Stomach (tissue), 4 donors: ENCODE data around the gene IQGAP2.

Experiments used
- EP300 ChIP-seq: sonication (generic); formaldehyde crosslinking; IDR thresholded peaks from one replicate; pipeline ENCODE4 v1.6.1; 2017; ENCODE audit warnings: antibody characterized with exemption
- POLR2A ChIP-seq, 4 donors: fragments of 450-650 bp; IDR thresholded peaks; one replicate each; pipeline ENCODE4 v1.6.1; 2016; ENCODE audit warnings: antibody characterized with exemption in 4 of 4, control low read depth in 2 of 4, mild to moderate bottlenecking in 1 of 4, moderate library complexity in 1 of 4
- POLR2AphosphoS5 ChIP-seq, 3 donors: sonication (generic); formaldehyde crosslinking; IDR thresholded peaks; one replicate each; pipeline ENCODE4 v1.6.1; 2016; ENCODE audit warnings: antibody characterized with exemption in 3 of 3
- TF ChIP-seq, protein P1 (sequence below), 7 experiments: fragments of 450-650 bp in 4 of 7; fragments of 200-600 bp in 3 of 7; sonication (generic) in 3 of 7; IDR thresholded peaks; one replicate each; pipeline ENCODE4 v1.5.1; 2016 to 2019; ENCODE audit warnings: antibody characterized with exemption in 7 of 7, control low read depth in 2 of 7, mild to moderate bottlenecking in 1 of 7

DNA sequence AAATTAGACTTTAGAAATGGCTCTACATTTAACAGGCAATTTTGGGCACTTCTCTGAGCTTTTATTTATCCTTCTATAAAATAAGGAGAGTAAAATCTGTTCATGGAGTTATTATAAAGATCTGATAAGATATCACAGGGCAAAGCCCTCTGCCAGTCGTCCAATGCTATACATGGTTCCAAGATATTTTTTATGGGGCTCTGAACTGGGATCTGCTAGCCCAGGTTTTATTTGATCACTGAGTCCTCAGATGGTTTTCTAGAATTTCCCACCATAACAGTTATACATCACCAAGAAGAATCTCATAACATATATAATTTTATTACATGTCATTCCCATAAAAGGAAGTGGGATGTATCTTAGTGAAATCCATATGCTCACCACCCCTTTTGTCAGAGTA lies 23.2 kb upstream of the IQGAP2 start:
- TF ChIP-seq POLR2A (IDR thresholded peaks at IDR 0.05) (no peak), EP300 (no peak), POLR2AphosphoS5 (IDR thresholded peaks at IDR 0.05) (no peak)
- TF ChIP-seq, protein P1, sequence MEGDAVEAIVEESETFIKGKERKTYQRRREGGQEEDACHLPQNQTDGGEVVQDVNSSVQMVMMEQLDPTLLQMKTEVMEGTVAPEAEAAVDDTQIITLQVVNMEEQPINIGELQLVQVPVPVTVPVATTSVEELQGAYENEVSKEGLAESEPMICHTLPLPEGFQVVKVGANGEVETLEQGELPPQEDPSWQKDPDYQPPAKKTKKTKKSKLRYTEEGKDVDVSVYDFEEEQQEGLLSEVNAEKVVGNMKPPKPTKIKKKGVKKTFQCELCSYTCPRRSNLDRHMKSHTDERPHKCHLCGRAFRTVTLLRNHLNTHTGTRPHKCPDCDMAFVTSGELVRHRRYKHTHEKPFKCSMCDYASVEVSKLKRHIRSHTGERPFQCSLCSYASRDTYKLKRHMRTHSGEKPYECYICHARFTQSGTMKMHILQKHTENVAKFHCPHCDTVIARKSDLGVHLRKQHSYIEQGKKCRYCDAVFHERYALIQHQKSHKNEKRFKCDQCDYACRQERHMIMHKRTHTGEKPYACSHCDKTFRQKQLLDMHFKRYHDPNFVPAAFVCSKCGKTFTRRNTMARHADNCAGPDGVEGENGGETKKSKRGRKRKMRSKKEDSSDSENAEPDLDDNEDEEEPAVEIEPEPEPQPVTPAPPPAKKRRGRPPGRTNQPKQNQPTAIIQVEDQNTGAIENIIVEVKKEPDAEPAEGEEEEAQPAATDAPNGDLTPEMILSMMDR (IDR thresholded peaks at IDR 0.05): no peak
